GM23338 (cell line): ENCODE data around the gene ABCF3.

Source experiments
- EZH2 ChIP-seq: fragments of 200-600 bp; sonication (generic); IDR thresholded peaks from one replicate; pipeline ENCODE4 v1.8.0; 2017; ENCODE audit warnings: antibody characterized with exemption, mild to moderate bottlenecking, low read depth; ENCODE audit not compliant: unreplicated experiment
- EZH2phosphoT487 ChIP-seq: fragments of 200-600 bp; sonication (generic); IDR thresholded peaks from one replicate; pipeline ENCODE4 v1.8.1; 2018; ENCODE audit warnings: antibody characterized with exemption; ENCODE audit not compliant: unreplicated experiment
- JUNB ChIP-seq: IDR thresholded peaks from one replicate; pipeline ENCODE4 v1.6.1; 2016; ENCODE audit warnings: antibody characterized with exemption; ENCODE audit not compliant: unreplicated experiment
- NANOG ChIP-seq: IDR thresholded peaks from 2 replicates; pipeline ENCODE4 v1.6.1; 2016; ENCODE audit warnings: antibody characterized with exemption, borderline replicate concordance
- POLR2AphosphoS5 ChIP-seq: IDR thresholded peaks from 2 replicates; pipeline ENCODE4 v1.6.1; 2016; ENCODE audit warnings: antibody characterized with exemption, low read depth
- TF ChIP-seq, protein P1 (sequence below), 2 experiments: fragments of 200-600 bp in 1 of 2; sonication (generic) in 1 of 2; conservative IDR thresholded peaks; 2 replicates each; pipeline versions ENCODE4 v1.5.1 to v1.6.1; 2016 to 2017; ENCODE audit warnings: antibody characterized with exemption in 2 of 2, low read depth in 2 of 2, mild to moderate bottlenecking in 2 of 2, moderate library complexity in 1 of 2
- TF ChIP-seq, protein P2 (sequence below): IDR thresholded peaks from one replicate; pipeline ENCODE4 v1.6.1; 2018; ENCODE audit warnings: antibody characterized with exemption; ENCODE audit not compliant: unreplicated experiment

DNA sequence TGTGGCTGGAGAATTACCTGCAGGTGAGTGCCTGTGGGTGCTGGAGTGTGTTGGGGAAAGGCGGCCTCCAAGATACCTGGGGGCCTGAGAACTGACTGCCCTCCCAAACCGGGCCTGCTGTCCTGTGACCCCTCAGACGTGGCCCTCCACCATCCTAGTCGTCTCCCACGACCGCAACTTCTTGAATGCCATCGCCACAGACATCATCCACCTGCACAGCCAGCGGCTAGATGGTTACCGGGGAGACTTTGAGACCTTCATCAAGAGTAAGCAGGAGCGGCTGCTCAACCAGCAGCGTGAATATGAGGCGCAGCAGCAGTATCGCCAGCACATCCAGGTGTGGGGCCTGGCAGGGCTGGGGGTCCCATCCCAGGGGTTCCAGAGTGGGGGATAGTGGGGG lies 3.4 kb downstream of the ABCF3 start:
- TF ChIP-seq, protein P1, sequence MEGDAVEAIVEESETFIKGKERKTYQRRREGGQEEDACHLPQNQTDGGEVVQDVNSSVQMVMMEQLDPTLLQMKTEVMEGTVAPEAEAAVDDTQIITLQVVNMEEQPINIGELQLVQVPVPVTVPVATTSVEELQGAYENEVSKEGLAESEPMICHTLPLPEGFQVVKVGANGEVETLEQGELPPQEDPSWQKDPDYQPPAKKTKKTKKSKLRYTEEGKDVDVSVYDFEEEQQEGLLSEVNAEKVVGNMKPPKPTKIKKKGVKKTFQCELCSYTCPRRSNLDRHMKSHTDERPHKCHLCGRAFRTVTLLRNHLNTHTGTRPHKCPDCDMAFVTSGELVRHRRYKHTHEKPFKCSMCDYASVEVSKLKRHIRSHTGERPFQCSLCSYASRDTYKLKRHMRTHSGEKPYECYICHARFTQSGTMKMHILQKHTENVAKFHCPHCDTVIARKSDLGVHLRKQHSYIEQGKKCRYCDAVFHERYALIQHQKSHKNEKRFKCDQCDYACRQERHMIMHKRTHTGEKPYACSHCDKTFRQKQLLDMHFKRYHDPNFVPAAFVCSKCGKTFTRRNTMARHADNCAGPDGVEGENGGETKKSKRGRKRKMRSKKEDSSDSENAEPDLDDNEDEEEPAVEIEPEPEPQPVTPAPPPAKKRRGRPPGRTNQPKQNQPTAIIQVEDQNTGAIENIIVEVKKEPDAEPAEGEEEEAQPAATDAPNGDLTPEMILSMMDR (conservative IDR thresholded peaks at IDR 0.05; ENCODE audit: low read depth in 2 of 2), result no peak
- TF ChIP-seq, protein P2, sequence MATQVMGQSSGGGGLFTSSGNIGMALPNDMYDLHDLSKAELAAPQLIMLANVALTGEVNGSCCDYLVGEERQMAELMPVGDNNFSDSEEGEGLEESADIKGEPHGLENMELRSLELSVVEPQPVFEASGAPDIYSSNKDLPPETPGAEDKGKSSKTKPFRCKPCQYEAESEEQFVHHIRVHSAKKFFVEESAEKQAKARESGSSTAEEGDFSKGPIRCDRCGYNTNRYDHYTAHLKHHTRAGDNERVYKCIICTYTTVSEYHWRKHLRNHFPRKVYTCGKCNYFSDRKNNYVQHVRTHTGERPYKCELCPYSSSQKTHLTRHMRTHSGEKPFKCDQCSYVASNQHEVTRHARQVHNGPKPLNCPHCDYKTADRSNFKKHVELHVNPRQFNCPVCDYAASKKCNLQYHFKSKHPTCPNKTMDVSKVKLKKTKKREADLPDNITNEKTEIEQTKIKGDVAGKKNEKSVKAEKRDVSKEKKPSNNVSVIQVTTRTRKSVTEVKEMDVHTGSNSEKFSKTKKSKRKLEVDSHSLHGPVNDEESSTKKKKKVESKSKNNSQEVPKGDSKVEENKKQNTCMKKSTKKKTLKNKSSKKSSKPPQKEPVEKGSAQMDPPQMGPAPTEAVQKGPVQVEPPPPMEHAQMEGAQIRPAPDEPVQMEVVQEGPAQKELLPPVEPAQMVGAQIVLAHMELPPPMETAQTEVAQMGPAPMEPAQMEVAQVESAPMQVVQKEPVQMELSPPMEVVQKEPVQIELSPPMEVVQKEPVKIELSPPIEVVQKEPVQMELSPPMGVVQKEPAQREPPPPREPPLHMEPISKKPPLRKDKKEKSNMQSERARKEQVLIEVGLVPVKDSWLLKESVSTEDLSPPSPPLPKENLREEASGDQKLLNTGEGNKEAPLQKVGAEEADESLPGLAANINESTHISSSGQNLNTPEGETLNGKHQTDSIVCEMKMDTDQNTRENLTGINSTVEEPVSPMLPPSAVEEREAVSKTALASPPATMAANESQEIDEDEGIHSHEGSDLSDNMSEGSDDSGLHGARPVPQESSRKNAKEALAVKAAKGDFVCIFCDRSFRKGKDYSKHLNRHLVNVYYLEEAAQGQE, result no peak
- TF ChIP-seq EZH2phosphoT487 (no peak), EZH2 (no peak), POLR2AphosphoS5 (no peak), JUNB (no peak), NANOG (no peak)
